GM13976 (cell line): Measurements from ENCODE around the gene HAPLN3.

Source experiments
- DNase-seq: peaks from one replicate; pipeline ENCODE4 v3.0.0; 2012; ENCODE audit warnings: low spot score
- in situ Hi-C: fragments of 300-500 bp; cut with MboI; formaldehyde crosslinking; loops from one replicate; pipeline ENCODE4 v1.12.0; 2022; ENCODE audit warnings: low sequenced_read_pairs, mixed read lengths, inconsistent platforms; ENCODE audit not compliant: unreplicated experiment
- TF ChIP-seq, protein P1 (sequence below): IDR thresholded peaks from 2 replicates; pipeline ENCODE4 v1.5.1; 2012; ENCODE audit warnings: borderline replicate concordance, mild to moderate bottlenecking; ENCODE audit not compliant: insufficient read depth; ENCODE audit errors: extremely low read depth, missing control alignments, control extremely low read depth

HAPLN3 gene

GRCh38 chr15:88845616-88846015 is 49.7 kb downstream of the HAPLN3 start:
- TF ChIP-seq, protein P1, sequence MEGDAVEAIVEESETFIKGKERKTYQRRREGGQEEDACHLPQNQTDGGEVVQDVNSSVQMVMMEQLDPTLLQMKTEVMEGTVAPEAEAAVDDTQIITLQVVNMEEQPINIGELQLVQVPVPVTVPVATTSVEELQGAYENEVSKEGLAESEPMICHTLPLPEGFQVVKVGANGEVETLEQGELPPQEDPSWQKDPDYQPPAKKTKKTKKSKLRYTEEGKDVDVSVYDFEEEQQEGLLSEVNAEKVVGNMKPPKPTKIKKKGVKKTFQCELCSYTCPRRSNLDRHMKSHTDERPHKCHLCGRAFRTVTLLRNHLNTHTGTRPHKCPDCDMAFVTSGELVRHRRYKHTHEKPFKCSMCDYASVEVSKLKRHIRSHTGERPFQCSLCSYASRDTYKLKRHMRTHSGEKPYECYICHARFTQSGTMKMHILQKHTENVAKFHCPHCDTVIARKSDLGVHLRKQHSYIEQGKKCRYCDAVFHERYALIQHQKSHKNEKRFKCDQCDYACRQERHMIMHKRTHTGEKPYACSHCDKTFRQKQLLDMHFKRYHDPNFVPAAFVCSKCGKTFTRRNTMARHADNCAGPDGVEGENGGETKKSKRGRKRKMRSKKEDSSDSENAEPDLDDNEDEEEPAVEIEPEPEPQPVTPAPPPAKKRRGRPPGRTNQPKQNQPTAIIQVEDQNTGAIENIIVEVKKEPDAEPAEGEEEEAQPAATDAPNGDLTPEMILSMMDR, result no peak
- in situ Hi-C loops, result no loop called here
- DNase-seq, result no peak

DNA sequence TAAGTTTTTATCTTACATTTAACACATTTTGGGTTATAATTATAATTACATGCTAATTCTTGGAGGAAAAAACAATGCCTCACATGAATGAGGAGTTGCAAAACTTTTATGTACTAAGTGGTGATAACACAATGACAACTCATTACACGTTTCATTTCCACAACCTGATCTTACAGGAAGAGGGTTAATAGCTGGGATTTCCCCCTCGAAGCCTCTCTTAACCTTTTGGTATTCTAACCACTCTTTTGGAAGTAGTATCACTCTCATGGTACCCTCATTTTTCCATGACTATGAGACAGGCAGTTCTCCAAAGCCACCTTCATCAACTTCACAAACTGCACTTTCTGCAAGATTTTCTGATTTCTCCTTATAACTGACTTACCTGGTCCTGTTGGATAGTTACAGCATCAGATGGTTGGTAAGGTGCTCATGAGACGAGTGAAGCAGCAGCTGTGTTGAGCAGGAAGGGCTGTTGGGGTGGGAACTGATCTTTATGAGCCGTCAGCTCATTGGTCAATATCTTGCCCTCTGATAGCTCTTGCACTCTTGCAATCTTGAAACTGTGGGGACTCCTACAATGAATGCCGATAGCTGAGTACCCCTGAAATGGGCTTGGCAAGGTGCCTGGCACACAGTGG is 50.5 kb downstream of the HAPLN3 start:
- in situ Hi-C loops, result no loop called here
- TF ChIP-seq, protein P1, result no peak
- no peak for DNase-seq

- in situ Hi-C loops, result no loop called here
Observed at GRCh38 chr15:88843334-88843733, 52.0 kb downstream of the HAPLN3 start.

DNA sequence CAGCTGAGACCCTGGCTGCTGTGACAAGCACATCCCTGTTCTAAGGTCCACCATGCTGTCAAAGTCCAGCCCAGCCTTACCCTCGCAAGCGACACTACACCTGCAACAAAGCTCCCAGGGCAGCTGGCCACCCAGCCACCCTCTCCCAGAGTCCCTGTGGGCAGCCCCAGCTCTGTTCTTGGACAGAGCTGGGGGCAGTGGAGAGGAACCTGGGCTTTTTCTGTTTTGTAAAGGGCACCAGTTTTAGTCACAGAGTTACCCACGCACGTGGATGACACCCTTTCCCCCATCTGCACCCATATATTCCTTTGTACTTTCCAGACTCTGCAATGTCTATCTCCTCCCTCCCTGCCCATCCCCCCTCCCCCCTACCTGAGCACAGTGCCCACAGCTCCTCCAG is 53.2 kb downstream of the HAPLN3 start:
- in situ Hi-C loops, result no loop called here
- TF ChIP-seq, protein P1, result no peak
- no peak for DNase-seq

More at GRCh38 chr15:88843334-88843733, 52.0 kb downstream of the HAPLN3 start:
- DNase-seq, result no peak
- TF ChIP-seq, protein P1, result no peak

GRCh38 chr15:88841236-88841635 is 54.1 kb downstream of the HAPLN3 start:
- no peak for DNase-seq
- TF ChIP-seq, protein P1, result no peak
- in situ Hi-C loops, result no loop called here

DNA sequence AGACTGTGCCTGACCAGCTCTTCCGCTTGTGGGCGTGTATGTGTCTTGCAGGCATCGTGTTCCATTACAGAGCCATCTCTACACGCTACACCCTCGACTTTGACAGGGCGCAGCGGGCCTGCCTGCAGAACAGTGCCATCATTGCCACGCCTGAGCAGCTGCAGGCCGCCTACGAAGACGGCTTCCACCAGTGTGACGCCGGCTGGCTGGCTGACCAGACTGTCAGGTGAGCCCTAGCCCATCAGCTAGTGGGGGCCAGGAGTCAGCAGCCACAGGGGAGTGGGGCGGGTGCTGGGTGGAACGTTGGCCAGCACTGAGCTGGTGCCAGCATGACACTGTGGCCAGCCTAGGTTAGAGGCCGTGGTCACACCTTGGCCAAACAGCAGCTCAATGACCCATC is 55.4 kb downstream of the HAPLN3 start:
- no peak for DNase-seq
- TF ChIP-seq, protein P1, result no peak
- in situ Hi-C loops, result no loop called here
